ENCODE measurements around the gene BCL7C.
A peak's percentile ranks its signal among the peaks of the same experiment; 100 is the strongest.

BCL7C gene

DNA sequence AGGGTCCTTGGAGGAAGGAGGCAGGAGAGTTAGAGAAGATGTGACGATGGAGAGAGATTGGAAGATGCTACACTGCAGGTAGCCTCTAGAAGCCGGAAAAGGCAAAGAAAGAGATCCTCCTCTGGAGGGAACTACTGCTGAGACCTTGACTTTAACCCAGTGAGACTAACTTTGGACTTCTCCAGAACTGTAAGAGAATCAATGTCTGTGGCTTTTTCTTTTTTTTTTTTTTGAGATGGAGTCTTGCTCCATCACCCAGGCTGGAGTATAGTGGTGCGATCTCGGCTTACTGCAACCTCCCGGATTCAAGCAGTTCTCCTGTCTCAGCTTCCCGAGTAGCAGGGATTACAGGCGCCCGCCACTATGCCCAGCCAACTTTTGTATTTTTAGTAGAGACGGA is 8.7 kb downstream of the BCL7C start:
- TF ChIP-seq, protein P1, sequence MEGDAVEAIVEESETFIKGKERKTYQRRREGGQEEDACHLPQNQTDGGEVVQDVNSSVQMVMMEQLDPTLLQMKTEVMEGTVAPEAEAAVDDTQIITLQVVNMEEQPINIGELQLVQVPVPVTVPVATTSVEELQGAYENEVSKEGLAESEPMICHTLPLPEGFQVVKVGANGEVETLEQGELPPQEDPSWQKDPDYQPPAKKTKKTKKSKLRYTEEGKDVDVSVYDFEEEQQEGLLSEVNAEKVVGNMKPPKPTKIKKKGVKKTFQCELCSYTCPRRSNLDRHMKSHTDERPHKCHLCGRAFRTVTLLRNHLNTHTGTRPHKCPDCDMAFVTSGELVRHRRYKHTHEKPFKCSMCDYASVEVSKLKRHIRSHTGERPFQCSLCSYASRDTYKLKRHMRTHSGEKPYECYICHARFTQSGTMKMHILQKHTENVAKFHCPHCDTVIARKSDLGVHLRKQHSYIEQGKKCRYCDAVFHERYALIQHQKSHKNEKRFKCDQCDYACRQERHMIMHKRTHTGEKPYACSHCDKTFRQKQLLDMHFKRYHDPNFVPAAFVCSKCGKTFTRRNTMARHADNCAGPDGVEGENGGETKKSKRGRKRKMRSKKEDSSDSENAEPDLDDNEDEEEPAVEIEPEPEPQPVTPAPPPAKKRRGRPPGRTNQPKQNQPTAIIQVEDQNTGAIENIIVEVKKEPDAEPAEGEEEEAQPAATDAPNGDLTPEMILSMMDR (conservative IDR thresholded peaks at IDR 0.05): no peak
- no peak overlapping the region for H3K27ac ChIP-seq

- TF ChIP-seq ZFX (IDR thresholded peaks at IDR 0.05): no peak
- TF ChIP-seq, protein P1 (conservative IDR thresholded peaks at IDR 0.05): no peak
- no peak overlapping the region for H3K27ac ChIP-seq
These were observed 9.1 kb downstream of the BCL7C start for GRCh38 chr16:30884760-30885159.

GRCh38 chr16:30882429-30883310 is 11.2 kb downstream of the BCL7C start:
- no peak overlapping the region for H3K27ac ChIP-seq
- TF ChIP-seq, protein P1 (conservative IDR thresholded peaks at IDR 0.05): no peak
- no peak for TF ChIP-seq ZFX (IDR thresholded peaks at IDR 0.05)

- TF ChIP-seq, protein P1 (conservative IDR thresholded peaks at IDR 0.05): no peak
- no peak for TF ChIP-seq ZFX (IDR thresholded peaks at IDR 0.05)
- H3K27ac ChIP-seq: peak overlapping the region; percentile 95
These were observed 17.0 kb downstream of the BCL7C start for GRCh38 chr16:30876867-30877266.

DNA sequence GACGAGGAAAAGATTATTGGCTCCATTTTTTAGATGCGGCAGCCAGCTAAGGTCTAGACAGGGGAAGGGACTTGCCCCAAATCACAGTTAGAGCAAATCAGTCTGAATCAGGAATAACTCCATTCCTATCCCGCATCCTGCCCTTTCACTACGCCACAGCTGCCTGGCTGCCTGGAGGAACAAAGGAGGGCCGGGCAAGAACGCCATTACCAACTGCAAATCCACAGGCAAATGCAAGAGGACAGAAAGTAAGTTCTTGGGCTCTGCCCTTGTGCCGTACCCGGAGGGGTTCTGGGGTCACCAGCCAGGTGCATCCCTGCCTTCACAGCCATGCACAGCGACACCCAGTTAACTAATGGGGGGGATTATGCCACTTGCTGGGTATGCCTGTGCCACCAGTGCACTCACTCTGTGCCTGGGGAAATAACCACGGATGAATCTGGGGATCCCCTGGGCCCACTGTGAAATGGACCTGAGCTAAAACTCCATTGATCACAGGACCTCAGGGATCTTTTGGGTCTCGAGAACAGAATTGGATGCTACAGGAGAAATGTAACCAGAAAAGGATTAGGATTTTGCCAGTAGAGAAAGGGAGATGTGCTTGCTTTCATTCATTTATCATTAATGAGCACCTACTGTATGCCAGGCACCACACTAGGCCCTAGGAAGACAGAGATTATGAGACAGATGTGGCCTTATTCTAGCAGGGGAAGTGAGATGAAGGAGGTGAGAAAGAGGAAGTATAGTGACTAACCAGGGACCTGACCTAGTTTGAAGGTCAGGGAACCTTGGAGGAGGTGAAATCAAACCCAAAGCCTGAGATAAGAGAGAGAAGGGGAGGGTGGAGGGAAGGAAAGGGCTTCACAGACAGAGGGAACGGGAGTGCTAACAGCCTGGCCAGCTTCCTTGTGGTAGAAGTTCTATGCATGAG is 17.7 kb downstream of the BCL7C start:
- peak overlapping the region; percentile 95 for H3K27ac ChIP-seq
- TF ChIP-seq, protein P1 (conservative IDR thresholded peaks at IDR 0.05): no peak
- TF ChIP-seq ZFX (IDR thresholded peaks at IDR 0.05): no peak

GRCh38 chr16:30874821-30875717 is 18.8 kb downstream of the BCL7C start:
- TF ChIP-seq, protein P1 (conservative IDR thresholded peaks at IDR 0.05): no peak
- TF ChIP-seq ZFX (IDR thresholded peaks at IDR 0.05): peak; percentile 89
- H3K27ac ChIP-seq: peak overlapping the region; percentile 95

Data from C4-2B (cell line).